NCI-H510A treated with DMSO at 0.1 percent for 48 hours (cell line): ENCODE results near the gene HJURP.

Experiments
- DNase-seq: peaks from one replicate; lab custom pipeline; 2025; lab: John Stamatoyannopoulos, UW

Gene HJURP

GRCh38 chr2:233793465-233794127 is 60.7 kb downstream of the HJURP start:
- no peak for DNase-seq

GRCh38 chr2:233792720-233793119 is 61.6 kb downstream of the HJURP start:
- DNase-seq, result no peak

GRCh38 chr2:233791883-233792329 is 62.4 kb downstream of the HJURP start:
- DNase-seq, result no peak

- DNase-seq, result no peak
Observed at GRCh38 chr2:233791151-233791882, 63.0 kb downstream of the HJURP start.

- DNase-seq, result no peak
Observed at GRCh38 chr2:233789554-233789953, 64.8 kb downstream of the HJURP start.
